SK-N-SH (cell line): ENCODE measurements around the gene ZNF331. TPM values are rescaled to one million over a fixed set of nuclear protein-coding genes. Genes with fewer than 3 reads are reported as not detected.

ENCODE experiments used
- CTCF ChIA-PET: fragments of 300-600, 350-600 bp; formaldehyde crosslinking; extraction: SDS; loops from one replicate; lab custom pipeline; 2021; lab: Yijun Ruan, JAX
- POLR2A ChIA-PET: fragments of 350-600 bp; sonication (Branson Sonifier 250); formaldehyde crosslinking; extraction: SDS; loops from one replicate; lab custom pipeline; 2020; ENCODE audit warnings: antibody characterized with exemption, inconsistent platforms; lab: Yijun Ruan, JAX
- DNase-seq: peaks from one replicate; pipeline ENCODE4 v3.0.0; 2012
- H2AFZ ChIP-seq: fragments of 200-600 bp; sonication (generic); 2 replicates; pipeline ENCODE4 v1.8.1; 2016; ENCODE audit warnings: antibody characterized with exemption, mild to moderate bottlenecking, low read depth
- H3F3A ChIP-seq: fragments of 200-600 bp; sonication (generic); replicated peaks from 2 replicates; pipeline ENCODE3; 2016; ENCODE audit warnings: antibody characterized with exemption, mild to moderate bottlenecking; ENCODE audit not compliant: insufficient read depth
- H3K27ac ChIP-seq, 2 experiments: fragments of 200-500 bp in 1 of 2; fragments of 200-600 bp in 1 of 2; sonication (Bioruptor generic) in 1 of 2; sonication (generic), shearing (Covaris generic) in 1 of 2; 2 replicates each; pipeline versions ENCODE4 v1.5.1 to v1.6.1; 2014 to 2016; ENCODE audit warnings: low read depth in 2 of 2, inconsistent platforms in 1 of 2, low read length in 1 of 2, mild to moderate bottlenecking in 1 of 2, mixed read lengths in 1 of 2
- H3K27me3 ChIP-seq: fragments of 200-600 bp; sonication (generic), shearing (Covaris generic); 2 replicates; pipeline ENCODE4 v1.6.1; 2016; ENCODE audit warnings: mixed run types; ENCODE audit not compliant: insufficient read depth
- H3K36me3 ChIP-seq, 2 experiments: fragments of 200-500 bp in 1 of 2; fragments of 200-600 bp in 1 of 2; sonication (Bioruptor generic) in 1 of 2; sonication (generic) in 1 of 2; replicated peaks in 1 of 2; 2 replicates each; pipeline versions ENCODE3 to v1.5.1; 2014 to 2016; ENCODE audit warnings: low read length in 1 of 2, mild to moderate bottlenecking in 1 of 2; ENCODE audit not compliant: insufficient read depth in 2 of 2, control insufficient read depth in 1 of 2
- H3K4me1 ChIP-seq, 2 experiments: fragments of 200-500 bp in 1 of 2; fragments of 200-600 bp in 1 of 2; sonication (Bioruptor generic) in 1 of 2; sonication (generic), shearing (Covaris generic) in 1 of 2; 2 replicates each; pipeline versions ENCODE4 v1.5.1 to v1.6.1; 2014 to 2016; ENCODE audit warnings: low read depth in 1 of 2, low read length in 1 of 2, mixed run types in 1 of 2; ENCODE audit not compliant: insufficient read depth in 2 of 2, control insufficient read depth in 1 of 2
- H3K4me2 ChIP-seq: fragments of 200-600 bp; sonication (generic), shearing (Covaris generic); 2 replicates; pipeline ENCODE4 v1.6.1; 2017; ENCODE audit warnings: mixed run types
- H3K4me3 ChIP-seq, 2 experiments: fragments of 200-500 bp in 1 of 2; fragments of 200-600 bp in 1 of 2; sonication (Bioruptor generic) in 1 of 2; sonication (generic), shearing (Covaris generic) in 1 of 2; 2 replicates each; pipeline versions ENCODE4 v1.5.1 to v1.8.1; 2014 to 2016; ENCODE audit warnings: low read depth in 2 of 2, inconsistent platforms in 1 of 2, low read length in 1 of 2, mild to moderate bottlenecking in 1 of 2, mixed read lengths in 1 of 2, moderate library complexity in 1 of 2
- H3K79me2 ChIP-seq: fragments of 200-600 bp; sonication (generic); 2 replicates; pipeline ENCODE4 v1.8.1; 2017; ENCODE audit warnings: mild to moderate bottlenecking; ENCODE audit not compliant: insufficient read depth
- H3K9ac ChIP-seq: fragments of 200-600 bp; sonication (generic); 2 replicates; pipeline ENCODE4 v1.6.1; 2017; ENCODE audit warnings: mixed run types
- H3K9me2 ChIP-seq: fragments of 200-600 bp; sonication (generic); 2 replicates; pipeline ENCODE4 v1.6.1; 2017; ENCODE audit warnings: mixed run types
- H3K9me3 ChIP-seq: fragments of 200-600 bp; sonication (generic); 2 replicates; pipeline ENCODE4 v1.6.1; 2017; ENCODE audit warnings: mixed run types, mild to moderate bottlenecking, moderate library complexity
- H4K20me1 ChIP-seq: fragments of 200-600 bp; sonication (generic); 2 replicates; pipeline ENCODE4 v1.6.1; 2017; ENCODE audit warnings: mild to moderate bottlenecking, mixed run types; ENCODE audit not compliant: insufficient read depth
- CHD2 ChIP-seq: fragments of 150-350 bp; IDR thresholded peaks from 2 replicates; pipeline ENCODE4 v1.6.1; 2018; ENCODE audit warnings: low read length; ENCODE audit not compliant: partially characterized antibody
- FOSL2 ChIP-seq: IDR thresholded peaks from 2 replicates; pipeline ENCODE4 v1.4.0; 2012; ENCODE audit warnings: low read depth, mild to moderate bottlenecking, moderate library complexity, borderline replicate concordance
- FOXJ3 ChIP-seq: sonication (generic); formaldehyde crosslinking; IDR thresholded peaks from 2 replicates; pipeline ENCODE4 v1.5.1; 2020; ENCODE audit warnings: mild to moderate bottlenecking, missing genetic modification reagents
- GATA2 ChIP-seq: sonication (generic); formaldehyde crosslinking; IDR thresholded peaks from 2 replicates; pipeline ENCODE4 v1.5.0; 2020; ENCODE audit warnings: mild to moderate bottlenecking, missing genetic modification reagents
- JUND ChIP-seq: IDR thresholded peaks from 2 replicates; pipeline ENCODE4 v1.4.0; 2012
- MXI1 ChIP-seq: IDR thresholded peaks from 2 replicates; pipeline ENCODE4 v1.6.1; 2012; ENCODE audit warnings: mild to moderate bottlenecking, low read depth, low read length, improper control_type of control experiment
- NFIC ChIP-seq: IDR thresholded peaks from 2 replicates; pipeline ENCODE4 v1.4.0; 2012; ENCODE audit warnings: borderline replicate concordance
- POLR2AphosphoS5 ChIP-seq: IDR thresholded peaks from 2 replicates; pipeline ENCODE4 v1.6.1; 2012; ENCODE audit warnings: low read depth, low read length
- SMC3 ChIP-seq: IDR thresholded peaks from 2 replicates; pipeline ENCODE4 v1.6.1; 2012; ENCODE audit warnings: low read depth, low read length, improper control_type of control experiment
- USF1 ChIP-seq: IDR thresholded peaks from 2 replicates; pipeline ENCODE4 v1.4.0; 2012; ENCODE audit warnings: low read depth, borderline replicate concordance
- YY1 ChIP-seq: IDR thresholded peaks from 2 replicates; pipeline ENCODE4 v1.4.0; 2012; ENCODE audit warnings: low read depth, mild to moderate bottlenecking
- WGBS: methylation state at CpG from one replicate; pipeline ENCODE4 v1.1.6; 2017; ENCODE audit warnings: low lambda C conversion rate; 5-methylcytosine and 5-hydroxymethylcytosine counted together
- polyA plus RNA-seq, 3 experiments: library from polyadenylated mRNA; depleted of rRNA; stranded (reverse); fragments of >200 nt; gene quantifications; 2 replicates each; pipeline ENCODE4 v1.2.3, GENCODE V29; 2012
- TF ChIP-seq, protein P1 (sequence below): IDR thresholded peaks from 2 replicates; pipeline ENCODE4 v1.4.0; 2012; ENCODE audit warnings: low read depth
- TF ChIP-seq, protein P2 (sequence below): IDR thresholded peaks from 2 replicates; pipeline ENCODE4 v1.4.0; 2012; ENCODE audit warnings: low read depth, borderline replicate concordance
- TF ChIP-seq, protein P3 (sequence below): IDR thresholded peaks from 2 replicates; pipeline ENCODE4 v1.6.1; 2012; ENCODE audit warnings: mild to moderate bottlenecking, low read depth, low read length, moderate library complexity

Gene ZNF331
- polyA plus RNA-seq, 1 of the 3 experiments (the other 2 are of a cell fraction) = 7.2 TPM

DNA sequence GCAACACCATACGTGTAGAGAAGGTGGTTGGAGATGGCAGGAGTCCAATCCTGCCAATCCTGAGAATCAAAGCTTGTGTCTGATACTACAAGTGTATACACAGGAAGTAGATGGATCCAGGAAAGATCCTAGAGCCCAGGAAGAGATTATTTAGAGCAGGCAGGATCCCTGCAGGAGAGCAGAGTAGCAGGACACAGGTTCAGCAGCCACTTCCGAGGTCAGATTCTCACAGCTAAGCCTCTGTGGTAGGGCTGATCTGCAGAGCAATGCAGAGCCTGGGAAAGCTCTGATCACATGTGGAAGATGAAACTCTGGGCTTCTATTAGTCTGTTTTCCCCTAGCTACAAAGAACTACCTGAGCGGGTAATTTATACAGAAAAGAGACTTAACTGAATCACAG, 28.5 kb upstream of the ZNF331 start:
- no peak overlapping the region for H3K4me2 ChIP-seq
- no peaks in the 10 kb centered on the region for H3K79me2 ChIP-seq
- H4K20me1 ChIP-seq = no peaks in the 10 kb centered on the region
- H3K4me3 ChIP-seq = no peak overlapping the region
- ChIA-PET POLR2A (no interaction called here), CTCF (interaction anchor here (1.9 kb wide), 1 partner anchor 84 kb away, joined by 9 read pairs; no protein-coding TSS in a partner anchor)
- no peak for TF ChIP-seq SMC3
- TF ChIP-seq YY1 = no peak
- TF ChIP-seq POLR2AphosphoS5 = no peak
- no peak for TF ChIP-seq JUND
- no peak for TF ChIP-seq CHD2
- no peak for TF ChIP-seq FOSL2
- TF ChIP-seq, protein P1, sequence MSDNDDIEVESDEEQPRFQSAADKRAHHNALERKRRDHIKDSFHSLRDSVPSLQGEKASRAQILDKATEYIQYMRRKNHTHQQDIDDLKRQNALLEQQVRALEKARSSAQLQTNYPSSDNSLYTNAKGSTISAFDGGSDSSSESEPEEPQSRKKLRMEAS = no peak
- TF ChIP-seq MXI1 = no peak
- TF ChIP-seq GATA2 = no peak
- no peak for TF ChIP-seq NFIC
- TF ChIP-seq, protein P2, sequence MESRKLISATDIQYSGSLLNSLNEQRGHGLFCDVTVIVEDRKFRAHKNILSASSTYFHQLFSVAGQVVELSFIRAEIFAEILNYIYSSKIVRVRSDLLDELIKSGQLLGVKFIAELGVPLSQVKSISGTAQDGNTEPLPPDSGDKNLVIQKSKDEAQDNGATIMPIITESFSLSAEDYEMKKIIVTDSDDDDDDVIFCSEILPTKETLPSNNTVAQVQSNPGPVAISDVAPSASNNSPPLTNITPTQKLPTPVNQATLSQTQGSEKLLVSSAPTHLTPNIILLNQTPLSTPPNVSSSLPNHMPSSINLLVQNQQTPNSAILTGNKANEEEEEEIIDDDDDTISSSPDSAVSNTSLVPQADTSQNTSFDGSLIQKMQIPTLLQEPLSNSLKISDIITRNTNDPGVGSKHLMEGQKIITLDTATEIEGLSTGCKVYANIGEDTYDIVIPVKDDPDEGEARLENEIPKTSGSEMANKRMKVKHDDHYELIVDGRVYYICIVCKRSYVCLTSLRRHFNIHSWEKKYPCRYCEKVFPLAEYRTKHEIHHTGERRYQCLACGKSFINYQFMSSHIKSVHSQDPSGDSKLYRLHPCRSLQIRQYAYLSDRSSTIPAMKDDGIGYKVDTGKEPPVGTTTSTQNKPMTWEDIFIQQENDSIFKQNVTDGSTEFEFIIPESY = no peak
- TF ChIP-seq USF1 = no peak
- TF ChIP-seq, protein P3, sequence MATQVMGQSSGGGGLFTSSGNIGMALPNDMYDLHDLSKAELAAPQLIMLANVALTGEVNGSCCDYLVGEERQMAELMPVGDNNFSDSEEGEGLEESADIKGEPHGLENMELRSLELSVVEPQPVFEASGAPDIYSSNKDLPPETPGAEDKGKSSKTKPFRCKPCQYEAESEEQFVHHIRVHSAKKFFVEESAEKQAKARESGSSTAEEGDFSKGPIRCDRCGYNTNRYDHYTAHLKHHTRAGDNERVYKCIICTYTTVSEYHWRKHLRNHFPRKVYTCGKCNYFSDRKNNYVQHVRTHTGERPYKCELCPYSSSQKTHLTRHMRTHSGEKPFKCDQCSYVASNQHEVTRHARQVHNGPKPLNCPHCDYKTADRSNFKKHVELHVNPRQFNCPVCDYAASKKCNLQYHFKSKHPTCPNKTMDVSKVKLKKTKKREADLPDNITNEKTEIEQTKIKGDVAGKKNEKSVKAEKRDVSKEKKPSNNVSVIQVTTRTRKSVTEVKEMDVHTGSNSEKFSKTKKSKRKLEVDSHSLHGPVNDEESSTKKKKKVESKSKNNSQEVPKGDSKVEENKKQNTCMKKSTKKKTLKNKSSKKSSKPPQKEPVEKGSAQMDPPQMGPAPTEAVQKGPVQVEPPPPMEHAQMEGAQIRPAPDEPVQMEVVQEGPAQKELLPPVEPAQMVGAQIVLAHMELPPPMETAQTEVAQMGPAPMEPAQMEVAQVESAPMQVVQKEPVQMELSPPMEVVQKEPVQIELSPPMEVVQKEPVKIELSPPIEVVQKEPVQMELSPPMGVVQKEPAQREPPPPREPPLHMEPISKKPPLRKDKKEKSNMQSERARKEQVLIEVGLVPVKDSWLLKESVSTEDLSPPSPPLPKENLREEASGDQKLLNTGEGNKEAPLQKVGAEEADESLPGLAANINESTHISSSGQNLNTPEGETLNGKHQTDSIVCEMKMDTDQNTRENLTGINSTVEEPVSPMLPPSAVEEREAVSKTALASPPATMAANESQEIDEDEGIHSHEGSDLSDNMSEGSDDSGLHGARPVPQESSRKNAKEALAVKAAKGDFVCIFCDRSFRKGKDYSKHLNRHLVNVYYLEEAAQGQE = no peak
- no peak for TF ChIP-seq FOXJ3 (CRISPR knock-in tag)
- no peaks in the 10 kb centered on the region for H3K9me3 ChIP-seq
- no peaks in the 10 kb centered on the region for H3K9me2 ChIP-seq
- no peaks in the 10 kb centered on the region for H3F3A ChIP-seq
- no peak overlapping the region for H3K27ac ChIP-seq
- H3K27me3 ChIP-seq = no peaks in the 10 kb centered on the region
- WGBS = 22% methylated on average over 3 of the region's 3 CpGs
- H3K4me1 ChIP-seq = peaks cover 0 to 6% of the 10 kb centered on the region in 2 experiments; a peak in 1 of 4 replicates
- H2AFZ ChIP-seq = no peak overlapping the region
- DNase-seq = no peak
- no peaks in the 10 kb centered on the region for H3K36me3 ChIP-seq
- no peak overlapping the region for H3K9ac ChIP-seq
